Measurements from ENCODE around the gene S100A9.
A peak's percentile ranks its signal among the peaks of the same experiment; 100 is the strongest.
"Not testable (repeated sequence)": the region's sequence is repeated elsewhere in the genome, so short reads cannot be mapped to it uniquely, and the experiment has no call there.

S100A9 gene

GRCh38 chr1:153345187-153346076, 12.2 kb upstream of the S100A9 start:
- DNase-seq (ENCODE audit: low read depth in 2 of 2) = no peak

DNA sequence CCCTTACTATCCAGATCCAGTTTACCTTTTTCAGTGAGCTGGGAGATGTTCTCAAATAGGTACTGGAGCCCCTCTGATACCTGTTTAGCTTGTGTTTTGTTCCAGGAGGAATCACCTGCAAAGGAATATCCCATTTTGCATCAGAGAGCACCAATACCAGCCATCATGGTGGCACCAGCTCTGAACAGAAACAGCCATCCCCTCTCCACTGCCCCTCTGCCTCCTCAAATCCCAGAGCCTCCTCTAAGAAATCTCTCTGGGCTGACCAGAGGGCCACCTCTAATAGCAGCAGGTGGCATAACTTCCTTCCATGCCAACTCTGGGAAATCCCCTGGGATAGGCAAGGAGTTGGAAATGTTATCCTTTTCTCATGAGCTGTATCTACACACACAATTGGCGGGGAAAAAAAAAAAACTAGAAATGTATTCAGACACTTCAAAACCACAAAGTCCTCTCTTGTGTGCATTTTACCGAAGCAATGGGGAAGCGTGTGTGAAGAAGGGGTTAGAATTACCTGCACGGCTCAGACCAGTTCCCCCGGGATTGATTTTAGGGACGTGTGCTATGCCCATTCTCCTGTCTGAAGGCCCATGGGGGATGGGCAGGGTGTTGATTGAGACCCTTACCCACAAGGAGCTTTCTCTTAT, 11.5 kb upstream of the S100A9 start:
- DNase-seq (ENCODE audit: low read depth in 2 of 2) = no peak

GRCh38 chr1:153347049-153347448, 10.6 kb upstream of the S100A9 start:
- not testable (repeated sequence) for DNase-seq (ENCODE audit: low read depth in 2 of 2)

DNA sequence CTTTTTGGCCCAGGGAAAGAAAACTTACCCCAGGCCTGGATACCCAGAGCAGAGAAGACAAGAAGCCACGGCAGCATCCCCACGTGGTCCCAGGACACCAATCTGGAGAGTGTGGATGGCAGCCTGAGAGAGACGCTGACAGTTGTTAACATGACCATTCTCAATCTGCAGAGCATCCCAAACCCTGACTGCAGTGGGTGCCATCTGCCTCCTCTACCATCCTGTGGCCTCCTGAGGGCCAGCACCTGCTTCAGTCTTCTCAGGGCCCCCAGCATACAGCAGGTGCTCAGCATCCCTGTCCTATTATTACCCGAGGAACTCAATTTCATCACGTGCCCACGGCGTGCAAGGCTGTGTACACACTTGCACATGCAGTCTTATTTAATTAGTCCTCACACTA, 9.8 kb upstream of the S100A9 start:
- no peak for DNase-seq (ENCODE audit: low read depth in 2 of 2)

- DNase-seq (ENCODE audit: low read depth in 2 of 2) = no peak
These were observed 8.9 kb upstream of the S100A9 start, which contains the start of gene PGLYRP4 for GRCh38 chr1:153348511-153349362. PGLYRP4 (minus strand) TSS chr1:153348841; CDS start chr1:153347932, 909 bp downstream.

DNA sequence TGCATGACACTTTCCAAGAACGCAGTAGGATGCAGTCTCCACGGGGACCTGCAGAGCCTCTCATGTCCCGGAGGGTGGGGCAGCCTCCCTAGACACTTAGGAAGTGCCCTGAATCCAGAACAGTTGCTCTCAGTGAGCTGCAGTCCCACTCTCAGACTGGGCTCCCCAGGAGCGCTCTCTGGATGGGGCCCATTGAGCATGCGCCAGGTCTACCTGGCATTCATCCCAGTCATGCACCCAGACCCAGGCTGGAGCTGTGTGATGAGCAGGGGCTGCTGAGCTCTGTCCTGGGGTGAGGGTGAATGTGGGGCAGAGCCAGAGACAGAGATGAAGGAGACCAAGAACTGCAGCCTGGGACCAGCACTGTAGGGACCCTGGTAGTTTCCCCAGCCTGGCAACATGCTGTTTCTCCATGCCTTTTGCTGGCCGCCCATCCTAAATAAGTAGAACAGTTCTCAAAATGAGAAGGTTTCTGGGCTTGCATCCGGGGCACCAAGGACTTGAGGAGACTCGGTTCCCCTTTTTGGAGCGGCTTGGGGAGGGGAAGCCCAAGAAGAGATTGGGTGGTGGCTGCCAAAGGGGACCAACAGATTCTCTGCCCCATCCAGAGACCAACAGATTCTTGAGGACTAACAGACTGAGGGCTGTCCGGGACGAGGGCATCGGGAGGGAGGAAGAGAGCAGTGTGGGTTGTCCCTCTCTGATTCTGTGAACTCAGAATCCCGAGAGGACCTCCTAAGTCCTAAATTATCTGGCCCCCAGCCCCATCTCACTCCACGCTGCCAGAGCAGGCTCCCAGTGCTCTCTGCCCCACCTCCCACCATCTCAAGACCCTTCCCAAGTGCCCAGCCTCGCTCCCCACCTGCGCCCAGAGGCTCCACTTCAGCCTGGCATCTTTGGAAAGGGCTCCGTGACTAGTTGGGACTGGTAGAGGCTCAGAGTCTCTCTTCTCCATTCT, 8.0 kb upstream of the S100A9 start:
- no peak for DNase-seq (ENCODE audit: low read depth in 2 of 2)

DNA sequence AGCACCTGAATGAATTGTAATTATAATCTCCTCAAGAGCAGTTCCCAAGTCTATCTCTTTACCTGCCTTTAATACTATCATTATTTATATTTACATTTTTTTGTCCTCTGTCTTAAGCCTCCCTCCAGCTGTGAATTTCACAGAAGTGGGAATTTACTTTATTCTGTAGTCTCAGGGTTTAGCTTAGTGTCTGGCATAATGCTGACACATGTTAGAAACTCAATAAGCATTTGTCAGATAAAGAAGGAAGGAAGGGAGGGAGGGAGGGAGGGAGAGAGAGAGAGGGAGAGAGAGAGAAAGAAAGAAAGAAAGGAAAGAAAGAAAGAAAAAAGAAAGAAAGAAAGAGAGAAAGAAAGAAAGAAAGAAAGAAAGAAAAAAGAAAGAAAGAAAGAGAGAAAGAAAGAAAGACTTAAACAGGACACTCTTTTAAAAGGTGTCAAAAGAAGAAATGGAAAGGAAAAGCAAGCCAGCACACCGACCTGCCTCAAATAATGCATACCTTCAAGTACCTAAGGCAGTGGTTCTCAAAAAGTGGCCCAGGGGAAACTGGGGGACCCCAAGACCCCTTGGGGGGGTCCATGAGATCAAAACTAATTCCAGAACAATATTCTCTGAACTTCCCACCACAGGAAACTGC, 7.2 kb upstream of the S100A9 start:
- DNase-seq (ENCODE audit: low read depth in 2 of 2) = no peak

DNA sequence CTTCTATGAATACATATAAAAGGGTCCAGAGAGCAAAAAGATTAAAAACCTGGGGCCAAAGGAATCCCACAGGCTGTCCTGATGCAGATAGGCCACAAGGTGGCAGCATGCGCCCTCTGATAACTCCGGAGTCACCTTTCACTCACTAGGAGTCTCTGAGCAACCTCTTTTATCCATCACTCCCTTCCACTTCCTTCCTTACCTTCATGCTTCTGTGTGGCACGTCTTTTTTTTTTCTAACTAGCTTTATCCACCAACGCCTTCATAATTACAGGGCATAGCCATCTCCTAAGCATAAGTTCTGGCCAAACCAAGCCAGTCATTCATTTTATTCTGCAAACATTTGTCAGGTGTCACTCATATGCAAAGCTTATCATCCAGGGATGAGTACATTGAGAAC, 5.1 kb upstream of the S100A9 start:
- DNase-seq (ENCODE audit: low read depth in 2 of 2) = peak; percentile 17 to 43

DNA sequence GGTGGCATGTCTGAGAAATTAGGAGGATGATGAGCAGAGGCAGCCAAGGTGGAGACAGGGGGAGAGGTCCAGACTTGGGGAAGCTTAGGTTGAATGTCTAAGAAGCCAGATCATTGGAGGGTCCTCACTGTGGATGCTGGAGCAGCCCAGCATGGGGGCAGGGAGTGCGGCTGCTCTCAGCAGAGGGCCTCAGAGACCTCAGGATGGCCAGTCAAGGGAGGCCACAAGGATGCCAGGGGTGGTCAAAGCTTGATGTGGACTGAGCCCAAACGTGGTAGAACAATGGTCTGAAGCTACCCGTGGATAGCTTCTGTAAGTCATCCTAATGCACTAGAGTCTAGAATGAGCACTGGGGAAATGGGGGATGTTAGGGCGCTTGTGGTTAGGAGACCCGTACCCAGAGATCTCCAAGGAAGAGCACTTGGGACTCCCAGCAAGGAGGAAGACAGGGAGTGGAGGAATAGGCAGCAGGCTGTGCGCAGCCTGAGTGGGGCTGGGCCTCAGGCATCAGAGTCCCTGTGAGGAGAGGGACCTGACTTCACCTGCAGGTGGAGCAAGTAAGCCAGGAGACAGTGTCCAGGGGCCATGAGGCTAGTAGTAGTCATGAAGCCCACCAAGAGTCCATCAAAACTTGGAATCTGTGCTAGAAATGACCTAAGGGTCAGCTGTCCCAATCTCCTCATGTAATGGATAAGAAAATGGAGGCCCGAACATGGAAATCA, 4.3 kb upstream of the S100A9 start:
- no peak for DNase-seq (ENCODE audit: low read depth in 2 of 2)

- no peak for DNase-seq (ENCODE audit: low read depth in 2 of 2)
These were observed 3.0 kb upstream of the S100A9 start for GRCh38 chr1:153354515-153355193.

- DNase-seq (ENCODE audit: low read depth in 2 of 2) = peak in 1 of 2 donors; percentile 6
These were observed 2.1 kb upstream of the S100A9 start for GRCh38 chr1:153355445-153356071.

DNA sequence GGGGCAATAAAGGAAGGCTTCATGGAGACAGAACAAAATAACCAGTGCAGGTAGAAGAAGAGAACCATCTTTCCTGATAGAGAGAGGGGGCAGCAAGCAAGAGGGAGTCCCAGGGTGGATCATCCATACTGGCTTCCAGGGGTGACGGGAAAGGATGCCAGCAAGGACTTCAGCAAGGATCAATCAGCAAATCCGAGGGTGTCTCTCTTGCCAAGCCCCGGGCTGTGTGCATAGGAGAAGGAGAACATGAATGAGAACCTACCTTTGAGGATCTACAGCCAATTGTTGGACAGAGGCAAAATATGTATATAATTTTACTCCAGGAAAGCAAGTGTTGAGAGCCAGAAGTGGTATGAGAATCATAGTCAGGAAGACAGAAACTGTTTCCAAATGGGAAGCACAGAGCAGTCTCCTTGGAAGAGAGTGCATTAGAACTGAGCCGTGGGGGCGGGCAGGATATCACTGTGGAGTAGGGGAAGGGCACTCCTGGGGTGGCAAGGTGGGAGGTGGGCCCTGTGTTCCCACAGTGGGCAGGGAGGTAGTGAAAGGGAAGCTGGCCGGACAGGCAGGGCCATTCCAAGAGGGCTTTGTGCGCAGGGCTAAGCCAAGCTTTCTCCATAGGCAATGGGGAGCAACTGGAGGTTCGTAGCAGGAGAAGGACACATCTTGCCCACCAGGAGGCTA, 1.1 kb upstream of the S100A9 start:
- DNase-seq (ENCODE audit: low read depth in 2 of 2) = no peak

- no peak for DNase-seq (ENCODE audit: low read depth in 2 of 2)
These were observed 390 bp upstream of the S100A9 start for GRCh38 chr1:153357076-153357852.

DNA sequence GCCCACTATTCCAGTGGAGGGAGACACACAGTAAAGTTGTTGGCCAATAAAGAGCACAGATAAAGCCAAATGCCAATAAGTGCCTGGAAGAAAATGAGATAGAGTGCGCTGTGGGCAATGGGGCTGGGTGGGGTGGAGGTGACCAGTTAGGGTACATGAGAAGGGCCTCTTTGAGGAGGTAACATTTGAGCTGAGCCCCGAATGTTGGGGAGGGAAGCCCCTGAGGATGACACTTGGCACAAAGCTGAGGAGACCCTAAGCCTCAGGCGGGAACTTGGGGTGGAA, 979 bp downstream of the S100A9 start:
- DNase-seq (ENCODE audit: low read depth in 2 of 2) = no peak

- DNase-seq (ENCODE audit: low read depth in 2 of 2) = no peak
These were observed 1.6 kb downstream of the S100A9 start for GRCh38 chr1:153359241-153359640.

GRCh38 chr1:153360190-153360589, 2.5 kb downstream of the S100A9 start:
- no peak for DNase-seq (ENCODE audit: low read depth in 2 of 2)

DNA sequence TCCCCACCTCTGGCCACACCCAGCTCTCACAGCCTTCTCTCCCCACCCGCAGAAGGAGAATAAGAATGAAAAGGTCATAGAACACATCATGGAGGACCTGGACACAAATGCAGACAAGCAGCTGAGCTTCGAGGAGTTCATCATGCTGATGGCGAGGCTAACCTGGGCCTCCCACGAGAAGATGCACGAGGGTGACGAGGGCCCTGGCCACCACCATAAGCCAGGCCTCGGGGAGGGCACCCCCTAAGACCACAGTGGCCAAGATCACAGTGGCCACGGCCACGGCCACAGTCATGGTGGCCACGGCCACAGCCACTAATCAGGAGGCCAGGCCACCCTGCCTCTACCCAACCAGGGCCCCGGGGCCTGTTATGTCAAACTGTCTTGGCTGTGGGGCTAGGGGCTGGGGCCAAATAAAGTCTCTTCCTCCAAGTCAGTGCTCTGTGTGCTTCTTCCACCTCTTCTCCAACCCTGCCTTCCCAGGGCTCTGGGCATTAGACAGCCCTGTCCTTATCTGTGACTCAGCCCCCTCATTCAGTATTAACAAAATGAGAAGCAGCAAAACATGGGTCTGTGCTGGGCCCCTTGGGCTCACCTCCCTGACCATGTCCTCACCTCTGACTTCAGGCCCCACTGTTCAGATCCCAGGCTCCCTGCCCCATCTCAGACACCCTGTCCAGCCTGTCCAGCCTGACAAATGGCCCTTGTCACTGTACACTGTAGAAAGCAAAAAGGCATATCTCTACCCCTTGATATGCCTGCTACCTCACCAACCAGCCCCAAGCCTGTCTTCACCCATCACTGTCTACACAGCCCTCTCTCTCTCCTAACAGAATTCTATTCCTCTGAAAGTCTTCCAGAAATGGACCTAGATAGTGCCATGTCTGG, 3.2 kb downstream of the S100A9 start:
- no peak for DNase-seq (ENCODE audit: low read depth in 2 of 2)

Measured in stimulated activated CD4-positive, alpha-beta T cell treated with anti-CD3 and anti-CD28 coated beads, Interleukin-1b, Interleukin-23, amount 100 ng/mL, for 1 hour (primary cell).